GM12873 (cell line): ENCODE measurements around the gene CLTRN.

Source experiments
- CTCF ChIP-seq: IDR thresholded peaks from 2 replicates; pipeline ENCODE4 v1.5.1; 2012; ENCODE audit warnings: low read depth, mild to moderate bottlenecking, moderate library complexity, low read length, control low read depth; ENCODE audit not compliant: insufficient read depth; ENCODE audit errors: missing control alignments

CLTRN gene

GRCh38 chrX:15644560-15644872 lies 20.1 kb downstream of the CLTRN start:
- no peak for TF ChIP-seq CTCF

GRCh38 chrX:15643786-15644559 lies 20.6 kb downstream of the CLTRN start:
- no peak for TF ChIP-seq CTCF

- no peak for TF ChIP-seq CTCF
Measured at GRCh38 chrX:15631637-15632036, 33.0 kb downstream of the CLTRN start.

- TF ChIP-seq CTCF = no peak
Measured at GRCh38 chrX:15623054-15623453, 41.6 kb downstream of the CLTRN start.

GRCh38 chrX:15619053-15619755 lies 45.4 kb downstream of the CLTRN start:
- no peak for TF ChIP-seq CTCF

GRCh38 chrX:15617111-15617510 lies 47.5 kb downstream of the CLTRN start:
- TF ChIP-seq CTCF = no peak

- TF ChIP-seq CTCF = no peak
Measured at GRCh38 chrX:15616531-15616930, 48.1 kb downstream of the CLTRN start.
